GM18526 (cell line): ENCODE results near the gene EXOC5.

ENCODE experiments used
- POLR2A ChIP-seq: IDR thresholded peaks from 3 replicates; pipeline ENCODE4 v1.6.1; 2011; ENCODE audit not compliant: insufficient read length; ENCODE audit errors: extremely low read depth

Gene EXOC5, protein sequence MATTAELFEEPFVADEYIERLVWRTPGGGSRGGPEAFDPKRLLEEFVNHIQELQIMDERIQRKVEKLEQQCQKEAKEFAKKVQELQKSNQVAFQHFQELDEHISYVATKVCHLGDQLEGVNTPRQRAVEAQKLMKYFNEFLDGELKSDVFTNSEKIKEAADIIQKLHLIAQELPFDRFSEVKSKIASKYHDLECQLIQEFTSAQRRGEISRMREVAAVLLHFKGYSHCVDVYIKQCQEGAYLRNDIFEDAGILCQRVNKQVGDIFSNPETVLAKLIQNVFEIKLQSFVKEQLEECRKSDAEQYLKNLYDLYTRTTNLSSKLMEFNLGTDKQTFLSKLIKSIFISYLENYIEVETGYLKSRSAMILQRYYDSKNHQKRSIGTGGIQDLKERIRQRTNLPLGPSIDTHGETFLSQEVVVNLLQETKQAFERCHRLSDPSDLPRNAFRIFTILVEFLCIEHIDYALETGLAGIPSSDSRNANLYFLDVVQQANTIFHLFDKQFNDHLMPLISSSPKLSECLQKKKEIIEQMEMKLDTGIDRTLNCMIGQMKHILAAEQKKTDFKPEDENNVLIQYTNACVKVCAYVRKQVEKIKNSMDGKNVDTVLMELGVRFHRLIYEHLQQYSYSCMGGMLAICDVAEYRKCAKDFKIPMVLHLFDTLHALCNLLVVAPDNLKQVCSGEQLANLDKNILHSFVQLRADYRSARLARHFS

DNA sequence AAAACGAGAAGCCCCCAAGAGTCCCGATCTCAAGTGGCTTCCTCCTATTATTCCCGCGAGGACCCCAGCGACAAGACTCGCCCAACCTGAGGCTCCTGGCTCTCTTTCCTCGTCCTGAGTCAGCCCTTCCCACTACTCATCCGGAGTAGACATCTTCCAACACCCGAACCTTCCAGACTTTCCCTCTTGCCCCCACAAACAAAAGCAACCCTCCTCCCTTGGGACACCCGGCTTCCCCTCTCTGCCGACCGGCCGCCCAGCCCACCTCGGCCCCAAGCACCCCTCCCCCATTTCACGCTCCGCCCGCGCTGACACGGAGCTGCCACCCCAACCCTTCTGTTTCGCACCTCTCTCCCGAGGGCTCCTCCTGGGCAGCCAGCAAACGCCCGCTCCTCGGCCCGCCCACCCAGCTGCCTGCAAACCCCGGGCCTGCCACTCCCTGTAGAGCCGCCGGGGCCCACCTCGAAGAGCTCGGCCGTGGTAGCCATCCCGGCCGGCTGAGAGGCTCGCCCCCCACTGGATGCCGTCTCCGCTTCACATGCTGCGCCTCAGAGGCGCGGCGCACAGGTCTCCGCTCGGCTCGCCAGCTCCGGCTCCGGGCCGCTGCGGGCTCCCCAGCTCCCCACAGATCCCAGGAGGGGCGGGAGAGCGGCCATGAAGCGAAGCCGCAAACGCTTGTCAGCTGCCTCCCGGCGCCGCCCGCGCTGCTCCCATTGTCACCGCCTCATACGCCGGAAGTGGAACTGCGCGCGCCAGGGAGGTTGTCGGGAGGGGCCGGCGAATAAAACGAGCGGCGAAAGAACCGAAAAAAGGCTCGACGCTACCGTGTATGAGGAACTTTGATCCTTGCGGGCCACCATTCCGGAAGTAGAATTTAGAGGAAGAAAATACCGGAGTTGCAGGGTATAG, at the start of gene EXOC5, which contains the start of gene AP5M1:
EXOC5 (minus strand) TSS at position 745 of the 909 bp plus-strand sequence; CDS start at position 488, 257 bp downstream.
AP5M1 (plus strand) TSS at position 811 of the 909 bp plus-strand sequence. CDS start 344 bp downstream, outside the sequence.
- TF ChIP-seq POLR2A: peak; percentile 80

DNA sequence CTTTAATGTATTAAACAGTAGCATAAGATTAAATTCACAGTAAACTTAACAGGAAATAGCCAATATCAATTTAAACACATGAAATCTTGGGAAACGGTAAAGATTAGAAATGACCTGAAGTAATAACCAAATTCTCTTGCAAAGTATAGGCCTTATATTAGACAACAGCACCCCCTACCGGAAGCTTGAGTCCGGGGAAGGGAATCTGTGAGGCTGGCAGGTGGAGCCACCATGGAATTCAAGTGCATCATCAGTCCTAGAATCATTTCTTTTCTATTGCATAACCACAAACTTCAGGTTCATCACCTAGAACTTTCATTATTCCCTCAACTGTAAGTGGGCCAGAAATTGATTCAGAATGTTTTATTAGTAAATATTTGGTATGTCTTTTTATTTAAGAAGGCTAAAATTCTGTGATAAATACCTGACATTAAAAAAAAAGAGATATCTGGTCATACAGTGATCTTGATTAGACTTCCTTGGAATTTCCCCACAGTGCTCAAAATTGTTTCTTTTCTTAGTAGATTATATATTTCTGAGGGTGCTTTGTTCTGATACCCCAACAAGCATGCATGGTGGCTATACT, 48.6 kb upstream of the EXOC5 start:
- TF ChIP-seq POLR2A: no peak

DNA sequence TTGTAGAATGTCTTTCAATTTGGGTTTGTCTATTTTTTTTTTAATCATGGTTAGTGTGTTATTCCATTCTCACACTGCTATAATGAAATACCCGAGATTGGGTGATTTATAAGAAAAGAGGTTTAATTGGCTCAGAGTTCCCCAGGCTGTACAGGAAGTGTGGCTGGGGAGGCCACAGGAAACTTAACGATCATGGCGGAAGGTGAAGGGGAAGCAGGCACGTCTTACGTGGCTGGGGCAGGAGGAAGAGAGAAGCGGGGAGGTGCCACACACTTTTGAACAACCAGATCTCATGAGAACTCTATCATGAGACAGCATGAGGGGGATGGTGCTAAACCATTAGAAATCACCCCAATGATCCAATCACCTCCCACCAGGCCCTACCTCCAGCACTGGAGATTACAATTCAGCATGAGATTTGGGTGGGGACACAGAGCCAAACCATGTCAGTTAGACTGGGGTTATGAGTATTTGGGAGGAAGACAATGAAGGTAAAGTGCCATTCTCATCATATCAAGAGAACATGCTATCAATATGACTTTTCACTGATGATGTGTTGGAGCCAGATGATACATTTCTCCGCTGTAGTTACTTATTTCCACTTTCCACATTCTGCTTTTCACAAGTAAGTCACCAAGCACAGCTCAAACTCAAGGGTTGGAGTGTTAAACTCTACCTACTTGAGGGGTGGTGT, 45.8 kb upstream of the EXOC5 start:
- TF ChIP-seq POLR2A: no peak

DNA sequence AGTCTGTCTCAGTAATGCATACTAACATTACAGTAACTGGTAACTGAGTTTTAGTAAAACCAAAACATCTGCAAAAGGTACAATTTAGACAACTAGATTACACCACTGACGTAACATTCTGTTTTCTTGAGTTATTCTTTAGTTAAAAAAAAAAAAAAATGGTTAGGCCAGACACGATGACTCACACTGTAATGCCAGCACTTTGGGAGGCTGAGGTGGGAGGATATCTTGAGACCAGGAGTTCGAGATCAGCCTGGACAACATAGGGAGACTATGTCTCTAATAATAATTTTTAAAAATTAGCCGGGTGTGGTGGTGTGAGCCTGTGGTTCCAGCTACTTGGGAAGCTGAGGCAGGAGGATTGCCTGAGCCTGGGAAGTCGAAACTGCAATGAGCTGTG, 34.2 kb upstream of the EXOC5 start:
- no peak for TF ChIP-seq POLR2A

DNA sequence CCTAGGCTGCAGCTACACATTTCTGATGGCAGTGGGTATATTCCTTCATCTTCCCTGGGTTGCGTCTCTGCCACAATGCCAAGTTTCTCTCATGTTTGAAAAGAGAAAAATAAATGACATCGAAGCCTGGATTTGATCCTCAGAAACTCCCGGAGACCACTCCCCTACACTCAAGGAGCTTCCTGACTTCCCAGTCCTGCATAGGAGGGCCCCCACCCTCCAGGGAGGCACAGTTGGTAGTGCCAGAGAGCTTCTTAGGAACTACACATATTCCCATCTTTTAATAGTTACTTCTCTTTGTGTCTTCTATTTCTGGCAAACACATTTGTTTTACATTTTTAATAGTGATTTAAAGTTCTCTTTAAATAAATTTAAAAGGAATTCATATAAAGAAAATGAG, 30.8 kb upstream of the EXOC5 start:
- no peak for TF ChIP-seq POLR2A

DNA sequence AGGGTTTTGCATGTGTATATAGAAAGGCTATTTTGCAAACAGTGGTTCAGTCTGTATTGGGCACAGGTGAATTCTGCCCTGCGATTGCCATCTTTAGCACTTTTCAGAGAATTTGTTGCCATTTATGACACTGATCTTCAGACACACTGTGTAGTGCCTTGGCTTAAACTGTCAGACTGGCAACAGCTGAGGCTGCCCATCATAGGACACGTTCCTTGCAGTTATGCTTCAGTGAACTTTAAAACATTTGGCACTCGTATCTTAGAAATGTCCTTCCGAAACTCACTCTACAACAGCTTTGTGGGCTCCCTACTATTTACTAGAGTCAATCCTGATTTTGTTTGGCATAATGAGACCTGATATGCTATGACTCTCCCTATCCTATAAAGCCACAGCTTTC, 29.1 kb upstream of the EXOC5 start:
- no peak for TF ChIP-seq POLR2A

DNA sequence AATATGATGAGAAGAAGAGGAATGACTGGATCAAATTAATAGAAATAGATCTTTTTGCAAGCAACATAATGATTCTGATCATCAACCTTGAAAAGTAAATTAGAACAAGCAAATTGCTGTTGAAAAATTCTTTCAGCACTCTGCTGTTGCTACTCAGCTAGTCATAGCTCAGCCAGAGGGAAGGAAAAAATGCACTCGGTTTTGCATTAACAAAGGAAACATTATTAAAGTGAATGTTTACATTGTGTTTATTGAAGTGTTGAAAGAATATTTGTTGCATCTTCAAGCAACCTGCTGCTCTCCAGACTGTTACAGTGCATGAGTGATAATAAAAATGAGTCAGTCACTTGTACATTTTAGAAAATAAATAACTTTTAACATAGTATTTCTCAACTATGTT, 26.5 kb upstream of the EXOC5 start:
- TF ChIP-seq POLR2A: no peak

DNA sequence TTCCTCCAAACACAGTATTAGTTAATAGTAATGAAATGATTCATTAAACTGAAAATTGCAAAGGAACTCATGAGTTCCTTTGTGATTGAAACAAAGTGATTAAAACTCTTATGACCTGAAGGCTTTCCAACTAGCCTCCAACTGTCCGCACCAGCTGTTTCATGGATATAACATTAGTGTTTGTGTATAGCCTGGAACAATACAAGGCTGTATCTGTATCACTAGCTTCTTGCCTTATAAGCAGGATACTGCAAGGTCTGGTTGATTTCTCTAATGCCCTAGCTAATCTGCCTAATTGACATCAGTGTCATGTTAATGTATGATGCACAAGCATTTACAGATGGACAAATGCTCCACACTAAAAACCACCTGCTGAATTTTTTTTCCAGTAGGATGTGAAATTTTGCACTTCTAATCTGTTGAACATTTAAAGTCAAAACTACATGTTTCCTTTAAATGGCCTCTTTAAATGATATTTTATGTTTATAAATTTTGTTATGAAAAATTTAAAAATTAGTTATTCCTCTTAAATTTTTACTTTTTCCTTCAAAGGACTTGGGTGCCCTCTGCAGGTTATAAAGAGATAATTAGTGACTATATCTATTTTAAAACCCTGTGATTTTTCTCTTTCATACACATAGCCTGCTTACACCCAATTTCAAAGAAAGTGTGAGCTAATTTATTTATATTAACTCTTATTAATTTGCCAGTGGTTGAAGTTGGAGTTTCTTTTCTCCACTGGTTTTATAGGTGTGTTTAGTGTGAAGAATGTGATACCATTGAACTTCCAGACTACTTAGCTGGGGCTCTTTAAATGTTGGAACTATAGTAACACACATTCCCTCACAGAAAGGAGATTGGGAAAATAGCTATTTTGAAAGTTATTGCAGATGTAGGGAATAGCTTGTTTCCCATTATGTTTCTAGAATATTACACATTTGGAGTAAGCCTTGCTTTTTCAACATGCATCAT, 25.4 kb upstream of the EXOC5 start:
- no peak for TF ChIP-seq POLR2A

DNA sequence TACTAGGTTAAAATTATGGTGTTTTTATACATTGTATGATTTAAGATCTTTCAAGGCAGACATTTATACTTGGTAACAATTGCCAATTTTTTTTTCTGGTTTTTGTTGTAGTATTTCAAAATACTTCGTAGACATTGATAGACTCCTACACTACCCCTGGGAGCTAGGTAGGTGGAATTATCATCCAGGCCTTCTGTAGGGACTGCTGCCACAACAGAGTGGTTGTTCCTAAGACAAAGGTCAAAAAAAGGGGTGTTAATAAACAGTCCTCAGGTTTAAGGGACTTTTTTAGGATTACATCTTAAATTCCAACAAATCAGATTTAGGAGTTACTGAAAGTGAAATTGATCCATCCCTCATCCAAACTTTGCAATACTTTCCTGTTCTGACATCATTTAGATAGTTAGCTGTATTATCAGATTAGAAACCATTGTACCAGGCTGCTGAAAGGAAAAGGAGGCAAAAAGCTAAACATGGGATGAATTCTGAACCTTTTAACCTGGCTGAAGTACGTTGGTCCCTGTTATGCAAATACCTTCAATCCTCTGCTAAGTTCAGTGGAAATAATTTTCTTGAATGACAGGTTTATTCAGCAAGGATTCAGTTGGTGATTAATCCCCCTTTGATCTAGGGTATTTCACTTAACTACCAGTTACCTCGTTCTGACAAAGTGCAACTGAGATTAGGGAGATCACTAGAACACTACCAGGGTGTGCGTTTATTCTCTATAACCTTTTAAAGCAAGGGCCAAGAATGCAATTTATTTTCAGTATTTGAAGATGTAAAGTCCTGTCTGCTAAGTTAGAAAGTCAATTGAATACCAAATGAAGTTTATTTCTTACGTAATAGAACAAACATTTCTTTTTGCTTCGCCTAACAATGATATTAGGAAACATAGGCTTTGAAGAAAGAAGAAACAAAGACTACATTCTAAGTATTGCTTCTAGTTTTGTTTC, 23.3 kb upstream of the EXOC5 start:
- TF ChIP-seq POLR2A: no peak

DNA sequence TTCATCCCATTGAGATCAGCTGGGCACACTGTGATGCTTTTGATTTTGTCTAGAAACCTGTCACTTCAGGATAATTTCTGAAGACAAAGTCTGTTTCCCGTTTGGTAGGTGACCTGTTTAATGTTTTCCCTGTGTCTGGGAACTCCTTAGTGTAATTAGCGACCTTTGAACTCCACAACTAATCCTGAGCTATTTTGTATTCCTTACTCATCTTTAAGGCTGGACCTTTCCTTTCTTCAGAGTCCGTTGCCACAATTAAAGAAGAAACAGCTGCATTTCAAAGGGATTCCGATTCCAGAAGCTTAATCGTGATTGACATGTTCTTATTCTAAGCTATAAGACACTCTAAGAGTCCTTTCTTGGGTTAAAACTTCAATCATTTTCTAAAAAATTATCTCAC, 22.0 kb upstream of the EXOC5 start:
- TF ChIP-seq POLR2A: no peak

DNA sequence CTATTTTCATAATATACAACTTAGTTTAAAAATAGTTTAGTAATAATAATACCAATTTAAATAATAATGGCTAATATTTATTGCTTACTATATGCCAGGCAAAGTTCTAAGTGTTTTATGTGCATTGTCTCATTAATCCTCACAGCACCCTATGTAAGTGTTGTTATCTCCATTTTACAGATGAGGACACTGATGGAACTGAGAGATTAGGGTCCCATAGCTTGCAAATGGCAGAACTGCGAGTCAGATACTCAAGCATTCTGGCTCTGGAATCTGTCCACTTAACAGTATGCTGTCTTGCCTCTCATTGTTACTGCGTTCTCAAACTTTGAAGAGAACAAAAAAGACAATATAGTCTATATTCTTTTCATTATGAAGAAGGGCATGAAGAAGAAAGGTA, 19.0 kb upstream of the EXOC5 start:
- TF ChIP-seq POLR2A: no peak

DNA sequence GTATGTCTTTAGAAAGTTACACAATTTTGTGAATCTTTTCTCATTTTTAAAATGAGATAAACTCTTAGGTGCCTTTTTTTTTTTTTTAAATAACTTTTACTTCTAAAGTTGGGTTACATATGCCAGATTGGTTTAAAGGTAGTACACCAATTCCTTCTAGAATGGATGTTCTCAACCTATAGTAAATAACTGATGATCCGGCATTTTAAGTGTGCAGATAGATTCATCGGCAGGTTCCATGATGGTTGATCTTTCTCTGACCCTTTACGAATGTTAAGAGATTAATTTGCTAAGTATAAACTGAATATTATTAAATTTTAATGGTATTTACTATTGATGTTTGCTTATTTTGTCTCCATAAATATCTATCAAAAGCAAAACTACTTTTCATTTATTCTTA, 8.4 kb upstream of the EXOC5 start:
- TF ChIP-seq POLR2A: no peak
